IMR-90 (cell line): Measurements from ENCODE around the gene SEMA3G. TPM values are rescaled to one million over a fixed set of nuclear protein-coding genes. Genes with fewer than 3 reads are reported as not detected.
A peak's percentile ranks its signal among the peaks of the same experiment; 100 is the strongest.

Experiments
- ATAC-seq: fragments of 200-7000 bp; cut with Tn5 transposase; 2 replicates; pipeline ENCODE4 v1.9.1; 2020; ENCODE audit warnings: low read depth, mild to moderate bottlenecking, moderate library complexity
- BruUV-seq: library from RNA; stranded (reverse); fragments of 400-500 nt; replicated peaks from 2 replicates; lab custom pipeline; 2021; lab: Mats Ljungman, UMichigan
- CTCF ChIA-PET: fragments of 300-600 bp; formaldehyde crosslinking; extraction: SDS; loops from one replicate; lab custom pipeline; 2021; ENCODE audit warnings: antibody characterized with exemption; lab: Yijun Ruan, JAX
- POLR2A ChIA-PET: fragments of 300-600 bp; sonication (Branson Sonifier 250); formaldehyde crosslinking; loops from one replicate; lab custom pipeline; 2022; ENCODE audit warnings: antibody characterized with exemption; ENCODE audit not compliant: unreplicated experiment; lab: Charles Lee
- DNase-seq: peaks from one replicate; pipeline ENCODE4 v3.0.0; 2013
- H2AFZ ChIP-seq: replicated peaks from 2 replicates; pipeline ENCODE3; 2013; ENCODE audit warnings: low read length, mild to moderate bottlenecking; ENCODE audit not compliant: poor library complexity
- H2AK5ac ChIP-seq: 2 replicates; pipeline ENCODE4 v1.6.1; 2013; ENCODE audit warnings: low read depth, low read length, inconsistent platforms
- H2AK9ac ChIP-seq: replicated peaks from 2 replicates; pipeline ENCODE3; 2013; ENCODE audit warnings: mild to moderate bottlenecking, low read depth, low read length, moderate library complexity; ENCODE audit not compliant: poor library complexity
- H2BK120ac ChIP-seq: 2 replicates; pipeline ENCODE4 v1.6.1; 2013; ENCODE audit warnings: low read depth, low read length, inconsistent platforms
- H2BK15ac ChIP-seq: 3 replicates; pipeline ENCODE4 v1.6.1; 2013; ENCODE audit warnings: low read depth, low read length, inconsistent platforms
- H2BK20ac ChIP-seq: 2 replicates; pipeline ENCODE4 v1.6.1; 2013; ENCODE audit warnings: low read depth, mild to moderate bottlenecking, inconsistent platforms, low read length, moderate library complexity
- H2BK5ac ChIP-seq: 2 replicates; pipeline ENCODE4 v1.6.1; 2013; ENCODE audit warnings: mild to moderate bottlenecking, low read depth, low read length, inconsistent platforms; ENCODE audit not compliant: poor library complexity, severe bottlenecking
- H3K14ac ChIP-seq: replicated peaks from 2 replicates; pipeline ENCODE4 v1.6.1; 2013; ENCODE audit warnings: low read depth, low read length, inconsistent platforms
- H3K18ac ChIP-seq: 2 replicates; pipeline ENCODE4 v1.6.1; 2013; ENCODE audit warnings: low read depth, low read length, control low read depth
- H3K23ac ChIP-seq: 2 replicates; pipeline ENCODE4 v1.6.1; 2013; ENCODE audit warnings: low read depth, low read length, inconsistent platforms
- H3K27ac ChIP-seq: 2 replicates; pipeline ENCODE4 v1.5.1; 2013; ENCODE audit warnings: mild to moderate bottlenecking, control low read depth, low read length; ENCODE audit not compliant: insufficient read depth
- H3K27me3 ChIP-seq: 2 replicates; pipeline ENCODE4 v1.6.1; 2013; ENCODE audit warnings: low read length; ENCODE audit not compliant: control insufficient read depth, insufficient read depth
- H3K36me3 ChIP-seq: 2 replicates; pipeline ENCODE4 v1.6.1; 2013; ENCODE audit warnings: low read length, mixed read lengths; ENCODE audit not compliant: control insufficient read depth, insufficient read depth
- H3K4ac ChIP-seq: 2 replicates; pipeline ENCODE4 v1.6.1; 2013; ENCODE audit warnings: low read depth, low read length, inconsistent platforms
- H3K4me1 ChIP-seq: 2 replicates; pipeline ENCODE4 v1.6.1; 2013; ENCODE audit warnings: low read length, mixed read lengths; ENCODE audit not compliant: control insufficient read depth, insufficient read depth
- H3K4me2 ChIP-seq: 2 replicates; pipeline ENCODE4 v1.6.1; 2013; ENCODE audit warnings: low read depth, mild to moderate bottlenecking, control low read depth, low read length, moderate library complexity
- H3K4me3 ChIP-seq: 2 replicates; pipeline ENCODE4 v1.5.1; 2013; ENCODE audit warnings: low read depth, mild to moderate bottlenecking, control low read depth, low read length, moderate library complexity; ENCODE audit not compliant: insufficient read depth
- H3K56ac ChIP-seq: 2 replicates; pipeline ENCODE4 v1.6.1; 2013; ENCODE audit warnings: low read length, inconsistent platforms; ENCODE audit not compliant: insufficient read depth; ENCODE audit errors: extremely low read depth
- H3K79me1 ChIP-seq, 2 experiments: 2 replicates each; pipeline ENCODE4 v1.6.1; 2013; ENCODE audit warnings: low read length in 2 of 2, inconsistent platforms in 1 of 2, low read depth in 1 of 2
- H3K9ac ChIP-seq: 2 replicates; pipeline ENCODE4 v1.6.1; 2013; ENCODE audit warnings: low read depth, low read length, control low read depth
- H3K9me1 ChIP-seq: 2 replicates; pipeline ENCODE4 v1.6.1; 2013; ENCODE audit warnings: low read length, inconsistent platforms; ENCODE audit not compliant: insufficient read depth
- H3K9me3 ChIP-seq: 2 replicates; pipeline ENCODE4 v1.6.1; 2013; ENCODE audit warnings: low read length; ENCODE audit not compliant: control insufficient read depth, insufficient read depth
- H4K20me1 ChIP-seq: 2 replicates; pipeline ENCODE4 v1.6.1; 2013; ENCODE audit warnings: low read length, inconsistent platforms; ENCODE audit not compliant: insufficient read depth
- H4K5ac ChIP-seq: 2 replicates; pipeline ENCODE4 v1.6.1; 2013; ENCODE audit warnings: mild to moderate bottlenecking, low read depth, low read length, control low read depth
- H4K8ac ChIP-seq, 2 experiments: 2 replicates each; pipeline ENCODE4 v1.6.1; 2013; ENCODE audit warnings: low read depth in 2 of 2, low read length in 2 of 2, control low read depth in 1 of 2, inconsistent platforms in 1 of 2
- H4K91ac ChIP-seq: 2 replicates; pipeline ENCODE4 v1.6.1; 2013; ENCODE audit warnings: low read depth, low read length, inconsistent platforms; ENCODE audit not compliant: insufficient read depth
- BHLHE40 ChIP-seq: fragments of 150-350 bp; IDR thresholded peaks from 2 replicates; pipeline ENCODE4 v1.6.1; 2016; ENCODE audit warnings: mild to moderate bottlenecking, low read depth, low read length
- CEBPB ChIP-seq: IDR thresholded peaks from 2 replicates; pipeline ENCODE4 v1.6.1; 2012; ENCODE audit warnings: low read depth, low read length, improper control_type of control experiment
- CHD1 ChIP-seq: IDR thresholded peaks from 2 replicates; pipeline ENCODE4 v1.6.1; 2012; ENCODE audit warnings: low read depth, low read length, improper control_type of control experiment
- CTCF ChIP-seq: conservative IDR thresholded peaks from 2 replicates; pipeline ENCODE4 v1.5.1; 2012; ENCODE audit warnings: mild to moderate bottlenecking, low read depth, low read length, improper control_type of control experiment
- FOS ChIP-seq: fragments of 150-350 bp; IDR thresholded peaks from 2 replicates; pipeline ENCODE4 v1.6.1; 2016; ENCODE audit warnings: low read depth, low read length
- MAFK ChIP-seq: IDR thresholded peaks from 2 replicates; pipeline ENCODE4 v1.6.1; 2012; ENCODE audit warnings: low read depth, low read length, improper control_type of control experiment
- MAZ ChIP-seq: IDR thresholded peaks from 2 replicates; pipeline ENCODE4 v1.6.1; 2012; ENCODE audit warnings: low read depth, mild to moderate bottlenecking, low read length, improper control_type of control experiment, moderate library complexity, borderline replicate concordance
- MXI1 ChIP-seq: IDR thresholded peaks from 2 replicates; pipeline ENCODE4 v1.6.1; 2012; ENCODE audit warnings: low read depth, mild to moderate bottlenecking, low read length, moderate library complexity, borderline replicate concordance
- NFE2L2 ChIP-seq: fragments of 150-350 bp; IDR thresholded peaks from 2 replicates; pipeline ENCODE4 v1.6.1; 2016; ENCODE audit warnings: low read depth, mild to moderate bottlenecking, low read length
- POLR2A ChIP-seq: IDR thresholded peaks from 2 replicates; pipeline ENCODE4 v1.6.1; 2012; ENCODE audit warnings: mild to moderate bottlenecking, low read depth, low read length
- RAD21 ChIP-seq: IDR thresholded peaks from 2 replicates; pipeline ENCODE4 v1.6.1; 2012; ENCODE audit warnings: low read length, improper control_type of control experiment
- RCOR1 ChIP-seq: IDR thresholded peaks from 2 replicates; pipeline ENCODE4 v1.6.1; 2012; ENCODE audit warnings: mild to moderate bottlenecking, low read length, improper control_type of control experiment; ENCODE audit not compliant: insufficient replicate concordance
- RFX5 ChIP-seq: IDR thresholded peaks from 2 replicates; pipeline ENCODE4 v1.8.0; 2012; ENCODE audit warnings: low read depth, mild to moderate bottlenecking, low read length, moderate library complexity
- SMC3 ChIP-seq: fragments of 150-350 bp; IDR thresholded peaks from 2 replicates; pipeline ENCODE4 v1.6.1; 2016; ENCODE audit warnings: low read depth, mild to moderate bottlenecking, antibody characterized with exemption, low read length, moderate library complexity
- USF2 ChIP-seq: fragments of 150-350 bp; IDR thresholded peaks from 2 replicates; pipeline ENCODE4 v1.6.1; 2017; ENCODE audit warnings: mild to moderate bottlenecking, antibody characterized with exemption, low read length, low read depth
- WGBS, 2 experiments: methylation state at CpG; one replicate each; pipeline versions ENCODE4 v1.1.5 to v1.1.7; 2013; ENCODE audit warnings: missing lambda C conversion rate in 2 of 2; ENCODE audit not compliant: insufficient read length in 1 of 2; ENCODE audit errors: extremely low coverage in 2 of 2; 5-methylcytosine and 5-hydroxymethylcytosine counted together
- dilution Hi-C: fragments of 300-500 bp; cut with HindIII; formaldehyde crosslinking; loops from one replicate; pipeline ENCODE4 v1.14.3; 2018; ENCODE audit warnings: low sequenced_read_pairs; ENCODE audit not compliant: unreplicated experiment
- in situ Hi-C: fragments of 300-500 bp; cut with MboI; formaldehyde crosslinking; loops from 3 replicates; pipeline ENCODE4 v1.14.3; 2019; ENCODE audit warnings: low sequenced_read_pairs, inconsistent platforms, mixed read lengths
- intact Hi-C: fragments of 100-400 bp; cut with micrococcal nuclease; formaldehyde crosslinking; loops from 2 replicates; pipeline ENCODE4 v1.10.0; 2022
- polyA plus RNA-seq, 3 experiments: library from polyadenylated mRNA; depleted of rRNA; stranded (reverse); fragments of >200 nt; gene quantifications; 2 replicates each; pipeline ENCODE4 v1.2.3, GENCODE V29; 2012; ENCODE audit warnings: low replicate concordance in 1 of 3
- total RNA-seq: library from RNA; depleted of rRNA; stranded (reverse); fragments of >200 nt; gene quantifications from 2 replicates; pipeline ENCODE4 v1.2.3, GENCODE V29; 2012
- TF ChIP-seq, protein P1 (sequence below): fragments of 150-350 bp; IDR thresholded peaks from 2 replicates; pipeline ENCODE4 v1.6.1; 2016; ENCODE audit warnings: low read depth, mild to moderate bottlenecking, low read length, moderate library complexity, borderline replicate concordance

Gene SEMA3G
- total and polyA plus RNA-seq, 2 of the 4 experiments (the other 2 are of a cell fraction), result 0.07 TPM; not detected in 1

- intact Hi-C loops, result no loop called here
- Histone ChIP-seq H2BK20ac (no peak overlapping the region), H3K4me3 (no peak overlapping the region), H3K27ac (no peak overlapping the region), H2BK15ac (no peak overlapping the region), H3K36me3 (no peaks in the 10 kb centered on the region), H3K14ac (no peak overlapping the region), H2AK9ac (peak overlapping the region; percentile 68), H3K9me3 (no peaks in the 10 kb centered on the region), H2AK5ac (no peak overlapping the region), H3K56ac (no peak overlapping the region), H2AFZ (peak overlapping the region; percentile 53), H3K27me3 (no peaks in the 10 kb centered on the region), H3K4ac (no peak overlapping the region), H4K91ac (no peak overlapping the region), H3K79me1 (peaks cover 0 to 5% of the 10 kb centered on the region in 2 experiments; a peak in 1 of 4 replicates), H4K8ac (no peak overlapping the region), H3K9ac (no peak overlapping the region), H2BK5ac (no peak overlapping the region), H3K4me2 (no peak overlapping the region), H3K9me1 (peaks cover 7% of the 10 kb centered on the region; the same call in 1 of the 2 replicates), H3K18ac (no peak overlapping the region), H4K20me1 (no peaks in the 10 kb centered on the region; the same call in 1 of the 2 replicates), H4K5ac (no peak overlapping the region), H2BK120ac (no peak overlapping the region), H3K23ac (no peak overlapping the region), H3K4me1 (peaks cover 6% of the 10 kb centered on the region)
- BruUV-seq, result no TSS peak
- dilution Hi-C loops, result no loop called here
- DNase-seq, result no peak
- no peak for ATAC-seq
- POLR2A ChIA-PET, result no interaction called here
- no CpG with 5 or more reads among the region's 11 CpGs for WGBS, 2 experiments
- in situ Hi-C loops, result no loop called here
- CTCF ChIA-PET, result no interaction called here
- TF ChIP-seq MXI1, result no peak
- TF ChIP-seq SMC3, result no peak
- TF ChIP-seq CHD1, result no peak
- no peak for TF ChIP-seq POLR2A
- TF ChIP-seq MAFK, result no peak
- no peak for TF ChIP-seq RCOR1
- no peak for TF ChIP-seq NFE2L2
- TF ChIP-seq RAD21, result no peak
- TF ChIP-seq USF2, result no peak
- no peak for TF ChIP-seq CTCF
- TF ChIP-seq, protein P1, sequence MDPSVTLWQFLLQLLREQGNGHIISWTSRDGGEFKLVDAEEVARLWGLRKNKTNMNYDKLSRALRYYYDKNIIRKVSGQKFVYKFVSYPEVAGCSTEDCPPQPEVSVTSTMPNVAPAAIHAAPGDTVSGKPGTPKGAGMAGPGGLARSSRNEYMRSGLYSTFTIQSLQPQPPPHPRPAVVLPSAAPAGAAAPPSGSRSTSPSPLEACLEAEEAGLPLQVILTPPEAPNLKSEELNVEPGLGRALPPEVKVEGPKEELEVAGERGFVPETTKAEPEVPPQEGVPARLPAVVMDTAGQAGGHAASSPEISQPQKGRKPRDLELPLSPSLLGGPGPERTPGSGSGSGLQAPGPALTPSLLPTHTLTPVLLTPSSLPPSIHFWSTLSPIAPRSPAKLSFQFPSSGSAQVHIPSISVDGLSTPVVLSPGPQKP, result no peak
- TF ChIP-seq MAZ, result no peak
- no peak for TF ChIP-seq RFX5
- no peak for TF ChIP-seq FOS
- no peak for TF ChIP-seq CEBPB
- no peak for TF ChIP-seq BHLHE40
These were observed 5.8 kb upstream of the SEMA3G start for GRCh38 chr3:52450489-52451236.
